AML-193 (cell line): ENCODE results near the gene EXD2.

Experiments
- DNase-seq, 2 experiments: peaks; one replicate each; lab custom pipeline; 2025; lab: John Stamatoyannopoulos, UW

Gene EXD2

DNA sequence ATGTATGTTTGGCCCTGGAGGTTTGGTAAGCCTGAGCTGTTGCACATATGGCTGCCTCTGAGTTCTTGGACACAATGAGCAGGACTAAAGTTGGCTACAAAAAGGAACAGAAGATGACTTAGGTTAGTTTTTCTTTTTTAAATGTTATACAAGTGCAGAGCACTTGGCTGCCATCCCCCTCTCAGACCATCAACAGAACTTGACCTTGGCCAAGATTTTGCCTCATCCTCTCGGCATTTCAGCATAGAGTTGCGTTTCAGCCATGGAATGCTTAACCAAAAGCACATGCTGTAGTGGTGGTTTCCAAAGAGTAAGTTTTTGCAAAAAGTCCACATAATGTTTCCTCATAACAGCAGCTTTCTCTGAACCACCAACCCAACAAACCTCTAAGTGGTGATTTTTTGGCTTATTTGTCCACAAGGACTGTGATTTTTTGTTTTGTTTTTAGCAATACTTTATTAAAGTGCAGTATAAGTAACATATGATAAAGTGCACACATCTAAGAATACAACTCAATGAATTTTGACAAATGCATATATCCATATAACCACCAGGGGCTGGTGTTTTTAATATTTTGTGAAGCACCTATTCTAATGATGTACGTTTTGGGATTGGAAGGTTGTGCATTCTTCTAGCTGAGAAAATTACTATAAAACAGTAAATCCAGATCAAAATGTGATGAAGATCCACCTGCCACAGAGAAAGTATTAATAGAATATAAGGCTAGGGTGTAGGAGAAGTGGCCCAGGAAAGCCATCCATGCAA is 56.6 kb downstream of the EXD2 start:
- DNase-seq: no peak

DNA sequence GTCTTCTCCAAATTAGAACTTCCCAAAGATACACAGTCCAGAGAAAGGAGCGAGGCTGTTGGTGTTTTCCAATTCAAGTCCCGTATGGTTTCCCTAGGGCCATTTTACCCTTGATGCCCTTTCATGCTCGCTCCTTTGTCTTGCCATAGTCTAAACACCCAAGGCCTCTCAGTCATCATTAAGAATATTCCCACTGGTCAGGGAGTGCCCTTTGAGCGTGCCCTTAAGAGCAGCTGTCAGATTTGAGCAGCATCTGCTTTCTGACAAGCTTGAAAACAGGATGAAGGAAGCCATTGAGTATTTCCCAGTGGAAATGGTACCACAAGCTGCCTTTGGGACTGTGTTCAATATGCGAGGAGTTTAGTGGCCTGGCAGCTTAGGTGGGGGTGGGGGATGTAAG is 58.3 kb downstream of the EXD2 start:
- DNase-seq: no peak

DNA sequence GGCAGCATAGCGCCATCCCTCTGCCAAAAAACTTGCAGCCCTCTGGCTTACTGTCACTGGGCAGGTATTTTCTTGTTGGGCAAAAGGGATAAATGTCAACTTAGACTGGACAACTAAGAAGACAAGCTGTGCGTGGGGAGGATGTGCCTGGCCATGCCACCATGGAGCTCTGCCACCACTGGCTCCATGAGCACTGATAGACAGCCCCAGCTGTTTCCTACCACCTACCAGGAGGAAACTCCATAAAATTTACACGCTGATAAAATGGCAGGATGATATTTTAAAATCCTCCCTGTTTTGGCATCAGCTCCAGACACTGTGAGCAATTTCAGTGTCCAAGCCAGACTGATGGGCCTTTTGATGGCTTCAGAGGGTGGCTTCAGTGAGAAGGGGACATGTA is 61.6 kb downstream of the EXD2 start:
- no peak for DNase-seq

DNA sequence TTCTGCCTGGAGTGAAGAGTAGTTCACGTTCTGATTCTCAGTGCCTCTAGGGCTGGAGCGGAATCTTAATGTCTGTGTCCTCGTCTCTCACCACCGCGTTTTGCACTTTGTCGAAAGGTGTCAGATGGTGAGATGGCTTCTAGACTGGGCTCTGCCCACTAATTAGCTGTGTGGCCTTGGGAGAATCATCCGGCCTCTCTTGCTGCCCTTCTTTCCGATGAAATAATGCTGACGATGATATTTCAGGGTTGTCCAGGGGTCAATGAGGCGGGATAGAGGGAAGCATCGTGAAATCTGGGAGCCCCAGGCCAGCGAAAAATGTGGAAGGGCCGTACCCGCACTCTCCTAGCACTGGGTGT is 67.8 kb downstream of the EXD2 start:
- DNase-seq: no peak

DNA sequence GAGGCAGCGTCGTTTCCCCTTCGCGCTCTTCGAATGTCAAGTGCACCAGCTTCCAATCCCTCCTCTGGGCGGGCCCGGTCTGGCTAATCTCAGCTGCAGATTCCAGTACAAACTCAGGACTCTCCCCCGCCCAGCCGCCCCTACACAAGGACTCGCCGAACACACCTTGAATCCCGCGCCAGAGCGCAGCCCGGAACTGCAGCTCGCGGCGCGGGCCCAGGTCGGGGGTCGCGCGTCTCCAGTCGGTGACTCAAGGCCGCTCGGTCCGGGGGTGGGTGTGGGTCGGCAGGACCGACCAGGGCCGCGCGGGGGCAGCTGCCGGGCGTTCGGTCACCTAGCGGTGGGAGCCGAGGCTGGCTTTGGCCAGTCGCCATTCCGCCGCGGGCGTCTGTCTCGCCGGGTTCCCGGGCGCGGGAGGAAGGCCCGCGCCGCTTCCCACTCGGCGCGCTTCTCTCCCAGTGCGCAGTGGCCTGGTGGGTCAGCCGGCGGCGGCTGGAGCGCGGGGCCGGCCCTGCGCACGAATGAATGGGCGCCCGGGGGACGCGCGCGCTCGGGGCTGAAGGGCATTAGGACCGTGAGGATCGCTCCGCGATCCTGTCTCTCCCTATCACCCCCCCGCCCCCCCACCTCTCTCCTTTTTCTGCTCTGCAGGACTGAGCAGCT is 68.4 kb downstream of the EXD2 start, which contains the start of gene GALNT16:
TSS of gene GALNT16 (plus strand) at position 632 of the 663 bp plus-strand sequence. CDS start 133 bp downstream, outside the sequence.
- DNase-seq: no peak

DNA sequence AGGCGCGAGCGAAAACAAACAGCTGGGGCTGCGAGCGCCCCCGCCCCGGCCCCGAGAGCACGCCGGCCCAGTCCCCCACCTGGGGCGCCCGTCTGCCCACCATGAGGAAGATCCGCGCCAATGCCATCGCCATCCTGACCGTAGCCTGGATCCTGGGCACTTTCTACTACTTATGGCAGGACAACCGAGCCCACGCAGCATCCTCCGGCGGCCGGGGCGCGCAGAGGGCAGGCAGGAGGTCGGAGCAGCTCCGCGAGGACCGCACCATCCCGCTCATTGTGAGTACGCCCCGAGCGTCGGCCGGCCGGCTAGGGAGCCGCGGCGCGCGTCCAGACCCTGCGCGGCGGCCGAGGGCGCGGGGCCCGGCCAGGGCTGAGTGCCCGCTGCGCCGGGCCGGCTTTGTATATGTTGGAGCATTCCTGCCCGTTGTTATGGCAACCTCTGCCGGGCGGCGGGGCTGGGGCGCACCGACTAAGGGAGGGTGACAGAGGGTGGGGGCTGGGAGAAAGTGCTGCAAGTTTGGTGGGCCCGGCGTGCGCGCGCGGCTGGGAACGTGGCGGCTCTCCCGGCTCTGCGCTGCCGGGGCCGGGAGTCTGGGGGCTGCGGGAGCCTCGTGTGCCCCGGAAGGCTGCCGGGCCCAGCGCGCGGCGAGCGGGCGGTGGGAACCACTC is 69.0 kb downstream of the EXD2 start:
- DNase-seq: no peak

DNA sequence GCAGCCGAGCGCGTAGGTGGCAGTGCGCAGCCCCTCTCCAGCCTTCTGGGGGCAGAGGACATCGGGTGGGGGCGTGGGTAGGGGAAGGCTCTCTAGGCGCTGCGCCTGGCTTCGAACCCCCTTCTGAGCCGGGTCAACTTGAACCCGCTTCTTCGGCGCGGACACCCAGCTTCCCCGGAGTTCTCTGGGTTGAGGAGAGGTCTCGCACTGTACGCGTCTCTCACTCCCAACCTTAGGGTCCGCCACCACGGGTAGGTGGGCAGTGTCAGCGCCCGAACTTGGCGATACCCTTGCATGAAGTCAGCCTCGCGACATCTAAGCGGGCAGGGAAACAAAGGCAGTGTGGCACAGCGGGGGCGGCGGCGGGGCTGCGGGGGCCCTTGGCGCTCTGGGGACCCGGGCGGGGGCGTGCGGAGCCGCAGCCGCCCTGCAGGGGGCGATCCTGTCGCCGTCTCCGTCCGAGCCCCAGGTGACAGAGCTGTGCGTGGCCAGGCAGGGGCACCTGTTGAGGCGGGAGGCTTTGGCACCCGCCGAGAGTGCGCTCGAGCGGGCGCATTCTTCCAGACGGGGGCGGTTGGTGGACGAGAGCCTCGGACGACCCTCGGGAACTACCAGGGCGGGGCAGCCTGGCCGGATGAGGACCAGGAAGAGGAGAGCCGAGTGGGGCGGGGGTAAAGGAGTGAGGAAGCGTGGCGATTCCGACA is 69.7 kb downstream of the EXD2 start:
- no peak for DNase-seq

DNA sequence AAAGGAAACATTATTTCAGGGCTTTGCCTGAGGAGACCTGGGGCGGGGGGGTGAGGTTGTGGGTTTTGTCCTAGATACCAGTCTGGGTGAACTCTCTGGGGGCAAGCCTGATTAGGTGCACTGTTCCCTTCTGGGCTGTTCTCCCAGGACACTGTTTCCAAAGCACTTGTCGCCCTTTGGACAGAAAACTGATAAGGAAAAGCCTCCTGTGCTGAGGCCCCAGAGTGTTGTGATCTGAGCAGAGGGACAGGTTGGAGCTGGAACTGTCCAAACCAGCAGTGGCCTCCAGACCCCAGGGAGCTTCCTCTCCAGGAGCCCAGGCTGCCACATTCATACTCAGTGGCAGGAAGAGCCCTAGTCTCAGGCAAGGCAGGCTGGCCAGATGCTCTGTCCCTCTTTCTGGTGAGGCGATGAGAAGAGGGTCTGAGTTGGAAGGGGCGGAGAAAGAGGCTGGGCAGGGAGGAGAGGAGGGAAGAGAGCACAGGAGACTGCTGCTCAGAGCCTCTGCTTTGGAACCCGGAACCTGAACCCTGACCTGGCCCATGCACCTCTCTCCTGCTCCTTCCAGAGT is 70.5 kb downstream of the EXD2 start:
- no peak for DNase-seq

DNA sequence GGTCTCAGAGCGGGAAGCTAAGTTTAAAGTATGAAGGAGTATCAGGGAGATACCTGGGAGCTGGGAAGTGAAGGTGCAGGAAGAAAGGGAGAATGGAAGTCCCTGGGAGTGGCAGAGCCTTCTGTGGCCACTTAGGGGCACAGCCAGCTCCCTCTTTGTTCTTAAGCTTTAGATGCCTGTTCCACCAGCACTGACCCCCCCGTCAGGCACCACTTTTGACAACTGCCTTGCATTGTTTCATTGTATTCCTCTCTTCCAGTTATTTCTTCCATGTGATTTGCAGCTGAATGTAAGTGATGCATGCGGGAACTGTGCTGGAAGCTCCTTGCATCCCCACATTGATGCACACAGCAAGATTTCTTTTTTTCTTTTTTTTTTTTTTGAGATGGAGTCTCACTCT is 71.2 kb downstream of the EXD2 start:
- no peak for DNase-seq

DNA sequence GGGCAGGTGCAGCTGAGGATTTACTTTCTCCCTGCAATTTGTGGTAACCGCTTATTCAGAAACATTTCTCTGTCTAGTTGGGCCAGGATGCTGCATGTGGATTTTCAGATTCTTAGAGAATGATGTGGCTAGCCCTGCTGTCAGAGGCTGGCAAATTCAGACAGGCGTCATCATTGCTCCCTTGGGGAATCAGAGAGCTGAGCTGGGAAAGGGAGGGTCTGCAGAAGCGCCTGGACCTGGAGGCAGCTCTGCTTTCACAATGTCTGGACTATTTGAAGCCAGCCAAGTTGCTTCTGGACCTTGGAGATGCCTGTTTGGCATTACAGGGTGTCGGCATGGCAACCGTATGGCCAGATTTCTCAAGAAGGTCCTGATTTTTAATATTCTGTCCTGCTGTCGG is 72.1 kb downstream of the EXD2 start:
- DNase-seq: no peak

DNA sequence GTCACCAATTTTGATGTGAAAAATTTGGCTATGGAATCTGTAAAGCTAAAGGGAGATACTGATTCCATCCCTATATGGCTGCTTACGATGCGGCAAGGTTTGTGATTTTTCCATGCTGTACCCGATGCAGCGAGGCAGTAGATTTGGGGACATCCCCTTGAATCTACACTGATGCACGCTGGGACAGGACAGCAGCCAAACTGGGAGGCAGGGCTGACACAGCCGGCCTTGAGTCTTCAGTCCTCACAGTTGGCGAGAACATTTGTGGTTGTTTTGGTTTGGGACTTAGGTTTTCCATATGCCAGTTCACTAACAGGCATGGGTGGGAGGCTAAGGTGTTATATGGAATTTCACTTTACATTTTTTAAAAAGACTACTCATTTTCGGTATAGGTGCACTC is 72.5 kb downstream of the EXD2 start:
- no peak for DNase-seq

DNA sequence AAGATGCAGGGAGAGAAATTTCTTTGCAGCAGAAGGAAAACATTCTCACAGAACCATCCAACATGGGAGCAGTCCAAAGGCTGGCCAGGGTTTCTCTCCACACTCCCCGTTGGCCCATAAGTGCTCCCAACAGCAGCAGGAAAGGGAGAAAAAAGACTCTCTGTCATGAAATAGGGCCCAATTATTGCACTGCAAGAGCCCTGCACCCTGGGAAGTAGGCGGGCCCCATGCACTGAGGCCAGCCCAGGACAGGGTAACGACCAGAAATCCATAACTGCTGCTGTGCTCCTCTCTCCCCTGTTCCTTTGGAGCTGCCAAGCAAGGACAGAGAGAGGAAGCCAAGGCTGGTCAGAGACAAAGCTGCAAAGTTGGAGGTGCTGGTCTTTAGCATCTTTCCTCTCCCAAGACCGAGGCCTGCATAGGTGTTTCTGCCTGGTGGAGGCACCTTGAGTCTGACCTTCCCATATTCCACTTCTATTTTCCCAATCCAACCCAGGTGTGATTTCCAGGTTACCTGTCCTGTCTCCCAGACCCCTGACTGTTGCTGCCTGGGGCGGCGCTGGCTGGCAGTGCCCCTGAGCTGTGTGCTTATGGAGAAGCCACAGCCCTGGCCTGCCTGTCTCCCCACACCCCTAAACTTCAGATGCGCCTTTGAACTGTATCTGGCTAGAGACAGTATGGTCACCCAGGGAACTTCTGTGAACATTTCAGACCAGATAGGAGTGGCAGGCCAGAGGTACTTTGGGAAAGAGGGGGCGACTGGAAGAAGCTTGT is 75.5 kb downstream of the EXD2 start:
- no peak for DNase-seq

DNA sequence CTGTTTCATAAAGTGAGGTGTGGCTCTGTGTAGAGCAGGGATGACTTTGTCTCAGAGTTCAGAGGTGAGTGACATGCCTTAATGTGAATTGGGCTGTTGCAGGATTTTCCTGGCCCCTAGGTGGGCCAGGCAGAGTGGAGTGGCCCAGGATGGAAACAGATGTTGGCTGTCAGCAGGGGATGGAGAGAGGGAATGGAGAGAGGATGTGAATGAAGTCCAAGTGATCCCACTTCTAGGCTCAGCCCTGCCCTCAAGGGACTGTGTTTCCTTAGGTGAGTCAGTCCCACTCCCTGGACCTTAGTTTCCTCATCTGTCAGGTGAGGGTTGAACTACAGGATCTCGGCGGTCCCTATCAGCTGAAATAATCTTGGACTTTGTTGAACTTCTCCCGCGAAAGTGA is 76.2 kb downstream of the EXD2 start:
- DNase-seq: no peak

DNA sequence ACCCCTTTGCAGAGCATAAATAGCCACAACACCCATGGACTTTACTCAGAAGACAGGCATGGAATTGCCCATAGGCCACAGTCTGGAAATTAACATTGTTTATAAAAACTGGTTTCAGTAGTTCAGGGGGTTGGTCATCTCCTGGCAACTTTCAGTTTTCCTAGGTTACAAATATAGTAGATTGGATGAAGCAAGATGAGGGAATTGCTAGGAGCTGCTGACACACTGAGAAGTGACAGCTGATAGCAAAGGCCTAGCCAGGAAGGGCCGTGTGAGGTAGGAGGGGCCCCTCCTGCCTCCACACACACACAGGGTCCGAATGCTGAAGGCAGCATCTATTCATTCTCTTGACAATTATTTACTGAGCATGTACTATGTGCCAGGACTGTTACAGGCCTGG is 76.9 kb downstream of the EXD2 start:
- no peak for DNase-seq

DNA sequence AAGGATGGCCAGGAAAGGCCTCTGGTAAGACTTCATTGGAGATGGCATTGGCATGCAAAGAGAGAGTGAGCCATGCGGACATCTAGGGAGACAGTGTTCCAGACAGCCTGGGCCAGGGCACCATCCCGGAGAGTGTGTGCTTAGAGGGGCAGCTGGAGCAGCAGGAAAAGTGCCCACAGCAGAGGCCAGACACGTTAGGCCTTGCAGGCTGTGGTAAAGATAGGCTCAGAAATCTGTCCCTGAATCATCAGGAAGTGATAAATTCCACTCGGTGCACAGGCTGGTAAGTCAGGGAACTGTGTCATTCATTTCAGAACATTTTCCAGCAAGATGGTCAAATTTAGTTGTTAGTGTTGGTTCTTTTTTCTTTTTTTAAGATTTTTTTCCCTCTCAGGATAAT is 77.5 kb downstream of the EXD2 start:
- no peak for DNase-seq

DNA sequence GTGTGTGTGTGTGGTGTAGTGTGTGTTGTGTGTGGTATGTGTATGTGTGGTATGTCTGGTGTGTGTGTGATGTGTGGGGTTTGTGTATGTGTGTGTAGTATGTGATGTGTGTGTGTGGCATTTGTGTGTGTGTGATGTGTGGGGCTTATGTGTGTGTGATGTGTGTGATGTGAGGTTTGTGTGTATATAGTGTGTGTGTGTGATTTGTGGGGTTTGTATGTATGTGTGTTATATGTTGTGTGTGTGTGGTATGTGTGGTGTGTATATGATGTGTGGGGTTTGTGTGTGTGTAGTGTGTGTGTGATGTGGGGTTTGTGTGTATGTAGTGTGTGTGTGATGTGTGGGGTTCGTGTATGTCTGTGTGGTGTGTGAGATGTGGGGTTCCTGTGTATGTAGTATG is 78.1 kb downstream of the EXD2 start:
- DNase-seq: no peak

DNA sequence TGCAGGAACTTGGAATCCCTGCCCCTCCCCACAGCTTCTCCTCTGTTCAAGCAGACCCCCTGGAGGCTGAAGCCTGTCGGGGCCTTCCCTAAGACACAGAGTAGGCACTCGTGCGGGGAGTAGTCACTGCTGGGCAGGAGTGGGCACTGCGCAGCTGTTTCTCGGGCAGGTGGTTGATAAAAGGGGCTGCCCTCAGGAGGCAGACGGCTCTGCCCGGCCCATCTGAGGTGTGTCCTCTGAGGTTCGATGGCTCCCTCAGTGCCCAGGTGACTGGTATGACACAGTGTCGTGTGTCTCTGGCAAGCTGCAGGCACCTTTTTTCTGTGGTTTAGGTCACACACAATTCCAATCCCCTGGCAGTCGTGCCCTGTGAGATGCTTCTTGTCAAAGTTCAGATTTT is 78.8 kb downstream of the EXD2 start:
- DNase-seq: no peak

DNA sequence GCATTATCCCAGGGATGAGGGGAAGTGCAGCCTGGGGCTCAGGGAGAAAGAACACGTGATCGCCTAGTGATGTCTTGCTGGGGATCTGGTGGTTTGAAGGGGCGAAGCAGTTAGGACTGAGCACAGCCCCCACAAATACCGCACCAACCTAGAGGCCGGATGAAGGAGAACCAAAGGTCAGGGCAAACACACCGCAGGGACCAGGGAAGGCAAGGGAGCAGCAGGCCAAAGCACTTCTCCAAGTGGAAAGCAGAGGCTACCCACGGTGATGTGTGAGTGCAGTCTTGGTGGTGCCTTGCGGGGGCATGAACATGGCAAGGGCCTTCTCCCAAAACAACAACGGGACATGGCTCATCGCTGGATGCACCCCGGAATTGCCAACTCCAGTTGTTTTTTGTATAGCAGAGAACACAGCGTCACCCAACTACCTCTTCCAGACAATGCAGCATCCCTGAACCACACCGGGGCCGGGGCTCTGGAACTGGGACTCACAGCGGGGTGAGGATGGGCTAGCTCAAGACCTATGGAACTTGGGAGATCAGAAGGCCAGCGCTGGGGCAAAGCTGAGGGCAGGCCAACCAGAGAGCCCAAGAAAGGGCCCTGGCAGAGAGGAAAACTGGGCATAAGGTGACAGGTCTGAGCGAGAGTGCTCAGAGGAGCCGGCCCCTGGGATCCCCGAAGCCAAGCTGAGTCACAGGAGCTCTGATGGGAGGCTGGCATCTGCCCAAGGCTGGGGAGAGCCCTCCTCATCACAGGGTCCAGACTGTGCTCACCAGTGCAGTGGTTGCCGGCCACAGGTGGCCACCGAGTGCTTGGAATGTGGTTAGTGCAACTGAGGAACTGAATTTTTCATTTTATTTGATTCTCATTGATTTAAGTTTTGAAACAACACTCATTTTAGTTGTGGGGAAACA is 79.8 kb downstream of the EXD2 start:
- DNase-seq: no peak

DNA sequence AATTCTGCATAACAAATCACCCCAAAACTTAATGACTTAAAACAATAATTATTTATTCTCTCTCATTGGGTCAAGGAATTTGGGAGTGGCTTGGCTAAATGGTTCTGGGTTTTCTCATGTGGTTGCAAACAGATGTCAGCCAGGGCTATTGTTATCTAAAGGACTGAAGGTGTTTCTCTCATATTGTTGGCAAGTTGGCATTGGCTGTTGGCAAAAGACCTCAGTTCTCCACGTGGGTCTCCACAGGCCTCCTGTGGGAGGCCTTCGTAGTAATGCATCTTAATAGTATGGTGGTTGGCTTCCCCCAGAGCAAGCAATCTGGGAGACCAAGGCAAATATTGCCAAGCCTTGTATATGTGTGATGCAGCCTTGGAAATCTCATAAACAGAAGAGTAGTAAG is 83.0 kb downstream of the EXD2 start:
- no peak for DNase-seq

DNA sequence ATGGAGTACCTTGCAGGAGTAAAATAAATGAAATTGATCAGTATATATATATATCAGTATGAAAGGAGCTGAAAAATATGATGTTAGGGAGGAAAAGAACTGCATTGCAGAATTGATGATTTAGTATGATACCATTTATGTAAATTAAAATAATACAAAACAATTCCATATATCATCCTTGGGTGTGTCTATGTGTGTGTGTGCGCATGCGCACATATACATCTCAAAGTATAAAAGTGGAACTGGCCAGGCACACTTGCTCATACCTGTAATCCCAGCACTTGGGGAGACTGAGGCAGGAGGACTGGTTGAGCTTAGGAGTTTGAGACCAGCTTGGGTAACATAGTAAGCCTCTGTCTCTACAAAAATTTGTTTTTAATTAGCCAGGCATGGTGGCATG is 84.0 kb downstream of the EXD2 start:
- no peak for DNase-seq
